Amygdala (tissue), 56 donors: ENCODE results near the gene PJA2.
A peak's percentile ranks its signal among the peaks of the same experiment; 100 is the strongest.
"Not testable (repeated sequence)": the region's sequence is repeated elsewhere in the genome, so short reads cannot be mapped to it uniquely, and the experiment has no call there.

Source experiments
- DNase-seq, 56 donors: peaks; one replicate each; lab custom pipeline; 2025; lab: John Stamatoyannopoulos, UW

The PJA2 gene, protein sequence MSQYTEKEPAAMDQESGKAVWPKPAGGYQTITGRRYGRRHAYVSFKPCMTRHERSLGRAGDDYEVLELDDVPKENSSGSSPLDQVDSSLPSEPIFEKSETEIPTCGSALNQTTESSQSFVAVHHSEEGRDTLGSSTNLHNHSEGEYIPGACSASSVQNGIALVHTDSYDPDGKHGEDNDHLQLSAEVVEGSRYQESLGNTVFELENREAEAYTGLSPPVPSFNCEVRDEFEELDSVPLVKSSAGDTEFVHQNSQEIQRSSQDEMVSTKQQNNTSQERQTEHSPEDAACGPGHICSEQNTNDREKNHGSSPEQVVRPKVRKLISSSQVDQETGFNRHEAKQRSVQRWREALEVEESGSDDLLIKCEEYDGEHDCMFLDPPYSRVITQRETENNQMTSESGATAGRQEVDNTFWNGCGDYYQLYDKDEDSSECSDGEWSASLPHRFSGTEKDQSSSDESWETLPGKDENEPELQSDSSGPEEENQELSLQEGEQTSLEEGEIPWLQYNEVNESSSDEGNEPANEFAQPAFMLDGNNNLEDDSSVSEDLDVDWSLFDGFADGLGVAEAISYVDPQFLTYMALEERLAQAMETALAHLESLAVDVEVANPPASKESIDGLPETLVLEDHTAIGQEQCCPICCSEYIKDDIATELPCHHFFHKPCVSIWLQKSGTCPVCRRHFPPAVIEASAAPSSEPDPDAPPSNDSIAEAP

DNA sequence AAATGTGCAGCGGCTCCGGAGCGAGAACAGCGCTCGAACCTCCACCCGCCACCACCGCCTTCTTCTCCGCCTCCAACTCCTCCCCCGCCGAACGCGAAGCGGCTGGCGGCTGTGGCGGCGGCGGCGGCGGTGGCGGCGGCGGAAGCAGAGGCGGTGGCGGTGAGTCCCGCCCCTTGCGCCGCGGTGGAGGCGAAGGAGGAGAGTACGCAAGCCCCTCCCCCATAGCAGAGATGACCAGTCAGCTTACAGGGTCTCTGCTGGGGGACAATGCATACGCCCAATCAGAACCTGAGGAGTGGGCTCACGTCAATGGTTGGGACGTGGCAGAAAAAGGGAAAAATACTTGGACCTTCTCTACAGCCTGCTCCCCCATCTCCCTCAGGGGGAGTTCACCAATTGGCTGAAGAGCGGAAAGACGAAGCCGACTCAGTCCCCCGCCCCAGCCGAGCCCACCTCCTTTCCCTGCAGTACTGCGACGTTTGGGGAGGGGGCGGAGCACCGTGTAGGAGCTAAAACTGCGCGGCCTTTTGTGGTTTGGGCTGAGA is at the start of gene PJA2:
TSS of gene PJA2 (minus strand) at position 131 of the 545 bp plus-strand sequence. CDS start 26,541 bp downstream, outside the sequence.
- peak; percentile 82 to 100 (median 99) for DNase-seq

DNA sequence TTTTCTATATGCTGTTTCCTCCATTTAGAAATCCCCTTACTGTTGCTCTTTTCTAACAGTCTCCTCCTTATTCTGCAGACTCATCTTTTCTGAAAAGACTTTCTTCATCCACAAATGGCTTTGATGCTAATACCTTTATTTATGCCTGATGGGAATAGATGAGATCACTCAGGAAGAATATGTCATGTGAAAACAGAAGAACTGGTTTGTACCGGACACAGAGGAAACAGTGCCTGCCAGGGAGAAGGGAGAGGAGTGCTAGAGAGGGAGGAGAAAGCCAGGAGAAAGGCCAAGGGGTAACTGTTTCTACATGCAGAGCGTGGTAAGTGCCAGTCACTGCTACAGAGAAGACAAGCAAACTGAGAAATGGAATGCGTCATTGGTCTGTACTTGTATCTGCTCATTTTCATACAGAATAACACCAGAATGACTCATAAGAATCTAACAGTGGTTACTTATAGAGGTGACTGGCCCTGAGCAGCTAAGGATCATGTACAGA is 45.9 kb upstream of the PJA2 start:
- DNase-seq = peak in 5 of 56 donors; percentile 4 to 50 (median 8)

DNA sequence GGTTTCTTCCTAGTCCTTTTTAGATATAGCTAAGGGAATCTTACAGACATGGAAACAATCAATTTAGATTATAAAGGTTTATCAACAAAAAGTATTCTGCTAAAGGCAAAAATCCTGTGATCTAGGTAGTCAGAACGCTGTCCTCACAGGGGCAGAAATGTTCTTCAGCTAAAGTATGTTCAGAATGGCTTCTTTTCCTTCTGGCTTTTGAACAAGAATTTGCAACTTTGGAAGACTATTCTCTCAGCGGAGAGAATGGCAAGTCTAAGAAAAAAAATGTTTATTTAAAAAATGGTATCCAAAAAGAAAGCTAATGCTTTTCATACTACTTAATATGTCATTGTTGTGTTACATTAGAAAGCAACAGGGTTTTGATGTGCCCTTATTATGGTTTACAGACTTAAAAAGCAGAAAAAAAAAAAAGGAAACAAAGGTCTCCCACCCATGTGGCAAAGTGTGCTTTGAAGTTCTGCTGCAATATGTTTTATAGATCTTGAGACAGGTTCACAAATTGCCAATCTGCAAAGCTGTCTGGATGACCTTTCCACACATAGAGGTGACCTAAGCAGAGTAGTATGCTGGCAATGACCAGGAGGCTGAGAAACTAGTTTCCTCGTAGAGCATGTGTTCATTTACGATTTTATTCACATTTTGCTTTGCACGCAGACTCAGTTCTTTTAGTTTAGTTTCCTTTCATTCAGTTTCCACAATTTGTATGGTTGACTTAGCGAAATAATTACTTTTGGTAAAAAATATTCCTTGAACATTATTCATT is 45.1 kb upstream of the PJA2 start:
- no peak for DNase-seq

- DNase-seq = no peak
These were observed 43.5 kb upstream of the PJA2 start for GRCh38 chr5:109453251-109453650.

GRCh38 chr5:109452661-109453060 is 42.9 kb upstream of the PJA2 start:
- DNase-seq = no peak

- peak in 48 of 56 donors; percentile 3 to 84 (median 46) for DNase-seq
These were observed 41.4 kb upstream of the PJA2 start for GRCh38 chr5:109451146-109451545.

DNA sequence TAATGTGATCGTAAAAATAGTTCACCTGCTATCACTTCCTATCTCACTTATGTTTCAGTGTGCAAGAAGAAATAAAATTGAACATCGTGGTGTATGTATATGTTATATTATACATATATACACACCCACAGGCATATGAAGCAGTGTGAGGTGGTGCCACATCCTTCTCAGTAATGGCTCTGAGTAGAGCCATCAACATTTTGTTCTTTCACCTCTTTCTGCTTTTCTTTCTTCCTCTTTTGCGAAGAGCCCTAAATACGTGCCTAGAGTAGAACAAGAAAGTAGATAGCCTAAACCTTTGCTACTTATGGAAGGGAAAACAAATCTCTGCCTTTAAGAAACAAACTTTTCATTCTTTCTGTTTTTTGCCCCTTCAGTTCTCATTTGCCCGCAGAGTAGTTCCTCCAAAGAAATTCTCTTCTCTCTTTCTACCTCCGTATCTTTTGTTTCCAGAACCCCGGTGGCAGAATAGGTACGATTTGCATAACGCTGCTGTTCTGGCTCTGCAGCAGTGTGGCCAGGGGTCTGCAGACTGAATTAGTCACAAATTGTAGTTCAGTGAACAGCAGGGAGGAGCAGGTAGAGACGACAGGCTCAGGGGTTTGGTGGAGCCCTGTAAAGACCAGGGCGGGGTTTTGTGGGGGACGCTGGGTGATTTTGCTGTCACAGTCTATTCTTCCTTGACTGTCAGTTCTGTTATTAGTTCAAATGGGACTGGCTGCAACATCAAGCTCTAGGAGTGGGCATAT is 40.5 kb upstream of the PJA2 start:
- no peak for DNase-seq

GRCh38 chr5:109448838-109449237 is 39.1 kb upstream of the PJA2 start:
- no peak for DNase-seq

DNA sequence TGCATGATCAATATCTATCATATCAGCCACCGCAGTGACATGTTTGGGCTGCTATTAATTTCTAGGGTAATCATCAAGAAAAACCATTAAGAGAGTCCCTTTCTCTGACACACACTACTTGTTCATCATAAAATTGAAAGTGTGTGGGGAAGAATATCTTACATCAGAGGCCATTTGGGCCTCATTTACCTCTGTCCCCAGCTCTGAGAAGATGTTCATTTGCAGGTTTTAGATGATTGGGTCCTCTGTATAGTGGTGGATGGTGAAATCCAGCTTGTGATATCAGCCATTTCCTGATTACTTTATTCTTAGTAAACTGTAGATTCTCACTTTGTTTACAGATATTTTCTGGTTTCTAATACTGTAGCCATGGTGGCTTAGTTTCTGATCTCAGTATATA is 29.8 kb upstream of the PJA2 start:
- no peak for DNase-seq

DNA sequence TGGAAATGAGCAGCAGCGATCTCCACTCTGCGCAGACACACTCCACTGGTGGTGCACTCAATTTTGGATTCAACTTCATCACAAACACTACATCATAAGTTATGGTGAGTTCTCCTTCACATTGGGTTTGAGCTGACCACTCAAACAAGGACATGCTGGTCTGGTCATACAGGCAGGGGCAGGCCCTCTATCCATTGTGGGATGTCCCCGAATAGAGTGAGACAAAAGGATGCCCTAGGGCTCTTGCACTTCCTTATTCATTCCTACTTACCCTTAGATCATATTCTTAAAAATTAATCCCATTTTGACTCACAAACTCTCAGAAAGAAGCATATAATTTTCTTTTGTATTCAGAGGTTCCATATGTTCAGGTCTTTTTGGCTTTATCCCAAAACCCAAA is 16.3 kb upstream of the PJA2 start:
- no peak for DNase-seq

- not testable (repeated sequence) for DNase-seq
These were observed 15.7 kb upstream of the PJA2 start for GRCh38 chr5:109425521-109425920.

DNA sequence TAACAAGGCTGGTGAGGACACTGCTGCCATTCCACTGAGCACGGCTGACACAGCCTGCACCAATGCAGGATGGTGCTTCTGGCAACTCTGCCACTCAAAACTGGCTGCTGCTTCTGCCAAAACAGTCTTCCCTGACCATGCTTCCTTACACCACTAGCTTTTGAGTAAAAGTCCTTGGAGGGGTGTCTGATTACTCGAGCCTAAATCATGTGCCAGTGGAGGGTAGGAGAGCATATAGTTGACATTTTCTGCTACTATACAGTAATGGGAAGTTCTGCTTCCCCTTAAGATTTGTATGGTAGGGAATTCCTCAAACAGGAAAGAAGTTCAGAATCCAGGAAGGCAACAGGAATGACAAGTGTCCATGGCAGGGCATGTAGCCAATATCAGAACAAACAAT is 12.2 kb upstream of the PJA2 start:
- no peak for DNase-seq

DNA sequence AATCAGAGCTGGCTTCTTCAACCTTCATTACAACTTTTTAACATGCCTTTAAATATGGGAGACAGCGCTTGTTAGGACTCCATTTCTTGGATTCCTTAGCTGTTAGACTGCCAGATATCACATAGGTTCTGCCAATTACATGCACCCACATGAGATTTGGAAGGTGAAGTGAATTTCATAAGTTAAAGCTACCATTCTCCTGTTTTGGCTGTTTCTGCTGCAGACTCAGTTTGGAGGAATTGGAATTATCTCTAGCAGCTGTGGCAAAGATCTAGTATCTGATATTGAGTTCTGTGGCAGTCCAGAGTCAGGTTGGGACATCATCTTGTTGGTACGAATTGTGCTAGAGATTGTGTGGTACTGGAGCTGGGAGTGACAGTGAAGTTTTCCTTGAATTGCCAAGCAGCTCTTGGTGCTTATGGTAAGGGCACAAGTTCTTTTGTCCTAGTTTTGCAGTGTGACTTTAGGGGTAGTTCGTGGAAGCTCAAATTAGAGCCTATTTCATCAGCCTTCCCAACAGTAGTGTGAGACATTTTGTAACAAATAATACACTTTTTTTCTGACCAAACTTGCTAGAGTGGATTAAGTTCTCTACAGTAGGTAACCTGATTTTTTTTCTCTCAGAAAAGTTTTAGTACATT is 9.1 kb upstream of the PJA2 start:
- DNase-seq = no peak

GRCh38 chr5:109416882-109417281 is 7.1 kb upstream of the PJA2 start:
- no peak for DNase-seq

GRCh38 chr5:109413921-109414461 is 4.2 kb upstream of the PJA2 start:
- not testable (repeated sequence) for DNase-seq

GRCh38 chr5:109413458-109413857 is 3.7 kb upstream of the PJA2 start:
- peak in 11 of 56 donors; percentile 7 to 59 (median 24) for DNase-seq

DNA sequence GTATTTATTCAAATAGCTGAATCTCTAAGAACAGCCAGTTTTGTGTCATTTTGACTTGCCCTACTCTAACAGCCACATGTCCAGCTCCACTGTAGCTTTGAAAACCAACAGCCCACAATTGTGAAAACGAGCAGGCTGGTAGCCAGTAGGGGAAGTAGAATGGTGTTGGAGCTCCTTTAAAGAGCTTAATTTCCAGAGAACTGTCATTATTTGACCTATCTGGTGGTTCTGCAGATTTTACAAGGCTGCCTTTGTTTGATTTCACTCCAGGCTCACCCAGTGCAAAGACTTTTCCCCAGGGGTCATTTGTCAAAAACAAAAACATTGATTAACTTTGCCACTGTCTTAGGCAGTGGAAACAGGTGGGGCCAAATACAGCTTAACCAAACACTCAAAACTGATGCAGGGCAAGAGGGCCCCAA is 3.2 kb upstream of the PJA2 start:
- DNase-seq = peak in 13 of 56 donors; percentile 2 to 29 (median 15)

DNA sequence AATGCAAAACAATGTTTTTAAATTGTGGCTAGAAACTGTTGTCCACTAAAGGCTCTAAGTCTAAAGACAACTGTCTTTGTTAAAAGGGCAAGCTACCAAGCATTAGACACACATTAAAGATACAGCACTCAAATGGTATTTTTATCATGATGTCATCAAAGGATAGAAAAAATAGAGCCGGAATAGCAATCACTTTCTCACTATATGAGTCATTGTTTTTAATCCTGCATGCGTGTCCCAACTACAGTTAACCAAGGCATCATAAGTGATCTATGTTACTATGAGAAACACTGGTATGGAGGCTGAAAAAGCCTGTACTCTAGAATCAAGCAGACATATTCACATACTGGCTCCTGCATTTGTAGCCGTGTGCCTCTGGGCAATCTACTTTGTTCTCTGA is 1.9 kb upstream of the PJA2 start:
- no peak for DNase-seq

DNA sequence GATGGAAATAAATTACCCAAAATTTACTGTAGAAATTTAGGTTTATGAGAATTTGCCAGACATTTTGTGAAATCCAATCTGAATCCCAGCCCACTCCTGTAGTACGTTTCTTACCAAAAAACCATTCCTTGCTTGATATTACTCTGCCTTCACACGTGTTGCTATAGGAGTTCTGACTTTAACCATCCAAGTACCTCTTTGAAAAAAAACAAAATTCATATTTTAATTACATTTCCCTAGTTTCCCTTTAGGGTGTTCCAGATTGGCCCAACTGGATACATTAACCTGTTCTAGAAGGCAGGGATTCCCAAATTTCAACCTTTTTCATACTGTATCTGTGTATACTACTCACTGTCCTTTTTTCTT is 1.4 kb upstream of the PJA2 start:
- DNase-seq = no peak
